H1 (cell line): ENCODE results near the gene SLC2A8. TPM values are rescaled to one million over a fixed set of nuclear protein-coding genes. Genes with fewer than 3 reads are reported as not detected.

Source experiments
- CTCF ChIA-PET: fragments of 300-600 bp; sonication (Branson Sonifier 250); formaldehyde crosslinking; loops from one replicate; lab custom pipeline; 2021; ENCODE audit not compliant: partially characterized antibody; lab: Charles Lee
- POLR2A ChIA-PET: fragments of 300-600 bp; sonication (Branson Sonifier 250); formaldehyde crosslinking; loops from one replicate; lab custom pipeline; 2021; ENCODE audit warnings: inconsistent platforms; ENCODE audit not compliant: partially characterized antibody; lab: Charles Lee
- DNase-seq, 2 experiments: peaks; one replicate each; pipeline versions ENCODE4 v3.0.0 to v3.0.0-alpha.2; 2010 to 2022; ENCODE audit warnings: low spot score in 2 of 2, low read depth in 1 of 2, mixed read lengths in 1 of 2
- FAIRE-seq: peaks from 2 replicates; lab custom pipeline; 2011; peaks lifted over from hg19 to GRCh38; lab: Jason Lieb, UNC
- H2AFZ ChIP-seq: 2 replicates; pipeline ENCODE4 v1.8.1; 2012; ENCODE audit warnings: low read length, inconsistent platforms
- H2AK5ac ChIP-seq: 2 replicates; pipeline ENCODE4 v1.6.1; 2013; ENCODE audit warnings: low read depth, low read length
- H2BK120ac ChIP-seq: replicated peaks from 2 replicates; pipeline ENCODE3; 2013; ENCODE audit warnings: low read depth, low read length, inconsistent platforms
- H2BK12ac ChIP-seq: 2 replicates; pipeline ENCODE4 v1.6.1; 2013; ENCODE audit warnings: low read depth, low read length
- H2BK15ac ChIP-seq: 2 replicates; pipeline ENCODE4 v1.6.1; 2013; ENCODE audit warnings: low read length
- H2BK20ac ChIP-seq: 2 replicates; pipeline ENCODE4 v1.6.1; 2013; ENCODE audit warnings: low read length
- H2BK5ac ChIP-seq: 2 replicates; pipeline ENCODE4 v1.6.1; 2013; ENCODE audit warnings: low read depth, low read length
- H3K14ac ChIP-seq: 2 replicates; pipeline ENCODE4 v1.6.1; 2013; ENCODE audit warnings: inconsistent platforms; ENCODE audit not compliant: insufficient read length
- H3K18ac ChIP-seq: 2 replicates; pipeline ENCODE4 v1.6.1; 2013; ENCODE audit warnings: low read length; ENCODE audit errors: extremely low read depth
- H3K23ac ChIP-seq: 2 replicates; pipeline ENCODE4 v1.6.1; 2013; ENCODE audit warnings: inconsistent platforms; ENCODE audit not compliant: insufficient read length
- H3K23me2 ChIP-seq: 2 replicates; pipeline ENCODE4 v1.6.1; 2013; ENCODE audit warnings: low read depth, low read length
- H3K27ac ChIP-seq: 2 replicates; pipeline ENCODE4 v1.6.1; 2011; ENCODE audit warnings: low read depth, low read length, inconsistent platforms
- H3K27me3 ChIP-seq, 4 experiments: replicated peaks in 1 of 4; 1 replicate in 1 of 4; 2 replicates in 3 of 4; pipeline versions ENCODE4 v1.6.1 to v1.8.1; 2011 to 2013; ENCODE audit warnings: low read length in 3 of 4, mild to moderate bottlenecking in 3 of 4, inconsistent platforms in 2 of 4, mixed read lengths in 2 of 4, moderate library complexity in 1 of 4; ENCODE audit not compliant: control insufficient read depth in 3 of 4, insufficient read depth in 3 of 4; ENCODE audit errors: extremely low read depth in 1 of 4
- H3K36me3 ChIP-seq, 4 experiments: 2 replicates each; pipeline versions ENCODE4 v1.6.1 to v1.8.1; 2011 to 2013; ENCODE audit warnings: mild to moderate bottlenecking in 4 of 4, low read length in 3 of 4, moderate library complexity in 2 of 4, control low read depth in 1 of 4, inconsistent platforms in 1 of 4; ENCODE audit not compliant: insufficient read depth in 4 of 4, control insufficient read depth in 2 of 4
- H3K4ac ChIP-seq: replicated peaks from 2 replicates; pipeline ENCODE3; 2013; ENCODE audit warnings: low read length, low read depth, mixed read lengths, inconsistent platforms; ENCODE audit not compliant: insufficient read length
- H3K4me1 ChIP-seq, 4 experiments: replicated peaks in 1 of 4; 1 replicate in 1 of 4; 2 replicates in 3 of 4; pipeline versions ENCODE4 v1.6.1 to v1.8.1; 2011 to 2013; ENCODE audit warnings: low read length in 3 of 4, inconsistent platforms in 2 of 4, mixed read lengths in 1 of 4; ENCODE audit not compliant: insufficient read depth in 4 of 4, control insufficient read depth in 3 of 4
- H3K4me2 ChIP-seq, 2 experiments: 2 replicates each; pipeline versions ENCODE4 v1.6.1 to v1.8.1; 2011 to 2013; ENCODE audit warnings: low read depth in 2 of 2, low read length in 2 of 2, control low read depth in 1 of 2, inconsistent platforms in 1 of 2, mild to moderate bottlenecking in 1 of 2; ENCODE audit not compliant: insufficient read depth in 1 of 2
- H3K4me3 ChIP-seq, 4 experiments: fragments of 200-600, 300-600 bp in 1 of 4; sonication (generic), shearing (Covaris generic), sonication (Bioruptor Twin) in 1 of 4; 2 replicates each; pipeline versions ENCODE4 v1.5.1 to v1.8.1; 2011 to 2016; ENCODE audit warnings: low read length in 4 of 4, low read depth in 3 of 4, control low read depth in 2 of 4, inconsistent platforms in 2 of 4, mild to moderate bottlenecking in 2 of 4, mixed read lengths in 1 of 4, moderate library complexity in 1 of 4; ENCODE audit not compliant: insufficient read depth in 2 of 4; ENCODE audit errors: extremely low read depth in 1 of 4
- H3K56ac ChIP-seq: replicated peaks from 2 replicates; pipeline ENCODE3; 2013; ENCODE audit warnings: low read depth, mild to moderate bottlenecking, mixed read lengths, low read length, inconsistent platforms; ENCODE audit not compliant: insufficient read length
- H3K79me1 ChIP-seq: 2 replicates; pipeline ENCODE4 v1.6.1; 2013; ENCODE audit warnings: low read depth, low read length, control low read depth
- H3K79me2 ChIP-seq, 2 experiments: 2 replicates each; pipeline versions ENCODE4 v1.6.1 to v1.8.1; 2012 to 2013; ENCODE audit warnings: low read length in 2 of 2, mild to moderate bottlenecking in 2 of 2, inconsistent platforms in 1 of 2; ENCODE audit not compliant: insufficient read depth in 2 of 2, control insufficient read depth in 1 of 2
- H3K9ac ChIP-seq, 4 experiments: replicated peaks in 1 of 4; 1 replicate in 1 of 4; 2 replicates in 3 of 4; pipeline versions ENCODE4 v1.6.1 to v1.8.1; 2011 to 2013; ENCODE audit warnings: low read depth in 3 of 4, low read length in 3 of 4, control low read depth in 2 of 4, mild to moderate bottlenecking in 2 of 4, moderate library complexity in 2 of 4, inconsistent platforms in 1 of 4; ENCODE audit errors: extremely low read depth in 1 of 4
- H3K9me3 ChIP-seq, 2 experiments: 2 replicates each; pipeline versions ENCODE4 v1.6.1 to v1.8.1; 2012 to 2013; ENCODE audit warnings: mild to moderate bottlenecking in 2 of 2, moderate library complexity in 2 of 2, control low read depth in 1 of 2, inconsistent platforms in 1 of 2, low read depth in 1 of 2, low read length in 1 of 2, mixed read lengths in 1 of 2; ENCODE audit not compliant: insufficient read depth in 2 of 2
- H4K20me1 ChIP-seq, 2 experiments: replicated peaks in 1 of 2; 2 replicates each; pipeline versions ENCODE3 to v1.8.1; 2011 to 2013; ENCODE audit warnings: inconsistent platforms in 2 of 2, low read length in 2 of 2, mild to moderate bottlenecking in 1 of 2; ENCODE audit not compliant: insufficient read depth in 2 of 2, control insufficient read depth in 1 of 2
- H4K5ac ChIP-seq: 2 replicates; pipeline ENCODE4 v1.6.1; 2013; ENCODE audit warnings: low read length, low read depth, mixed read lengths, inconsistent platforms; ENCODE audit not compliant: insufficient read length
- H4K8ac ChIP-seq: 2 replicates; pipeline ENCODE4 v1.8.0; 2013; ENCODE audit warnings: mild to moderate bottlenecking, moderate library complexity, low read length, inconsistent platforms; ENCODE audit not compliant: insufficient read depth; ENCODE audit errors: extremely low read depth
- H4K91ac ChIP-seq: replicated peaks from 2 replicates; pipeline ENCODE3; 2013; ENCODE audit warnings: low read length, mixed read lengths, inconsistent platforms; ENCODE audit not compliant: insufficient read length
- CBX8 ChIP-seq: fragments of 300-800, 300-1000 bp; sonication (generic); IDR thresholded peaks from 2 replicates; pipeline ENCODE4 v1.7.1; 2016; ENCODE audit warnings: low read depth, low read length, borderline replicate concordance
- CEBPB ChIP-seq: IDR thresholded peaks from 2 replicates; pipeline ENCODE4 v1.6.1; 2012; ENCODE audit warnings: low read depth, low read length
- EZH2 ChIP-seq: fragments of 200-600 bp; sonication (generic); IDR thresholded peaks from 2 replicates; pipeline ENCODE4 v1.7.1; 2012; ENCODE audit warnings: low read depth, mild to moderate bottlenecking, moderate library complexity, low read length, inconsistent platforms; ENCODE audit not compliant: severe bottlenecking
- JUN ChIP-seq: IDR thresholded peaks from 2 replicates; pipeline ENCODE4 v1.6.1; 2011; ENCODE audit warnings: low read depth, mild to moderate bottlenecking, improper control_type of control experiment, low read length
- KDM5A ChIP-seq: fragments of 200-600 bp; IDR thresholded peaks from 2 replicates; pipeline ENCODE4 v1.7.1; 2012; ENCODE audit warnings: mild to moderate bottlenecking, low read length, inconsistent platforms, mixed read lengths
- NRF1 ChIP-seq: IDR thresholded peaks from 2 replicates; pipeline ENCODE4 v1.6.1; 2011; ENCODE audit warnings: mild to moderate bottlenecking, low read depth, low read length, improper control_type of control experiment
- POLR2A ChIP-seq, 2 experiments: IDR thresholded peaks; 1 replicate in 1 of 2; 2 replicates in 1 of 2; pipeline ENCODE4 v1.6.1; 2011; ENCODE audit warnings: low read depth in 2 of 2, low read length in 2 of 2, mild to moderate bottlenecking in 2 of 2; ENCODE audit errors: control extremely low read depth in 1 of 2
- POLR2AphosphoS5 ChIP-seq: IDR thresholded peaks from 2 replicates; pipeline ENCODE4 v1.6.1; 2011; ENCODE audit warnings: low read depth, low read length
- RAD21 ChIP-seq, 2 experiments: IDR thresholded peaks in 1 of 2; conservative IDR thresholded peaks in 1 of 2; 2 replicates each; pipeline ENCODE4 v1.6.1; 2011; ENCODE audit warnings: low read depth in 2 of 2, low read length in 2 of 2, improper control_type of control experiment in 1 of 2, inconsistent platforms in 1 of 2, mild to moderate bottlenecking in 1 of 2, moderate library complexity in 1 of 2
- RBBP5 ChIP-seq: IDR thresholded peaks from 2 replicates; pipeline ENCODE4 v1.7.1; 2012; ENCODE audit warnings: low read depth, mild to moderate bottlenecking, inconsistent platforms, low read length, moderate library complexity, borderline replicate concordance
- SIRT6 ChIP-seq: IDR thresholded peaks from one replicate; pipeline ENCODE4 v1.7.1; 2012; ENCODE audit warnings: low read length, inconsistent platforms
- SP2 ChIP-seq: IDR thresholded peaks from 2 replicates; pipeline ENCODE4 v1.6.1; 2012; ENCODE audit warnings: mild to moderate bottlenecking, low read length, inconsistent platforms
- SRF ChIP-seq: IDR thresholded peaks from 2 replicates; pipeline ENCODE4 v1.6.1; 2011; ENCODE audit warnings: mild to moderate bottlenecking, low read depth, low read length, moderate library complexity
- WGBS, 2 experiments: shearing (Covaris generic) in 1 of 2; methylation state at CpG; one replicate each; pipeline versions ENCODE4 v1.1.6 to v1.1.7; 2013 to 2015; ENCODE audit warnings: low lambda C conversion rate in 2 of 2, mixed read lengths in 2 of 2, inconsistent platforms in 1 of 2, low coverage in 1 of 2, missing lambda C conversion rate in 1 of 2; ENCODE audit not compliant: insufficient replicate concordance in 2 of 2, insufficient coverage in 1 of 2, insufficient read length in 1 of 2; ENCODE audit errors: extremely low coverage in 1 of 2, missing lambda C conversion rate in 1 of 2; 5-methylcytosine and 5-hydroxymethylcytosine counted together
- polyA plus RNA-seq, 7 experiments: library from polyadenylated mRNA; depleted of rRNA in 3 of 7; stranded (reverse) in 5 of 7; unstranded in 2 of 7; fragments of >200 nt in 5 of 7; fragments of 200-250 nt in 2 of 7; gene quantifications; 1 replicate in 5 of 7; 2 replicates in 1 of 7; 4 replicates in 1 of 7; pipeline versions ENCODE4 v1.2.1 to v1.2.3, GENCODE V29; 2011 to 2013; ENCODE audit warnings: missing spikeins in 2 of 7, mixed read lengths in 2 of 7
- total RNA-seq: library from RNA; stranded (reverse); fragmentation: NEBNext Ultra II Directional; extraction: Animal tissue kit (Norgen Biotek cat#: 25700); gene quantifications from 2 replicates; pipeline ENCODE4 v1.2.1, GENCODE V29; 2021

Gene SLC2A8
- total and polyA plus RNA-seq, 2 of the 8 experiments (the other 6 are each of a cell fraction or from before 2014, with no cell fraction given) = 24.6 to 36.4 TPM

GRCh38 chr9:127449332-127449966, 52.5 kb downstream of the SLC2A8 start:
- Histone ChIP-seq H3K4ac (no peak overlapping the region), H2BK120ac (no peak overlapping the region), H3K36me3 (peaks cover 36 to 63% (median 49%) of the 10 kb centered on the region in 4 experiments), H3K27ac (peak overlapping the region; percentile 56), H3K23me2 (peaks cover 19% of the 10 kb centered on the region), H3K79me1 (peaks cover 7% of the 10 kb centered on the region; the same call in 1 of the 2 replicates), H3K18ac (no peak overlapping the region), H4K20me1 (peaks cover 20 to 27% of the 10 kb centered on the region in 2 experiments), H3K14ac (no peak overlapping the region), H3K23ac (no peak overlapping the region), H3K79me2 (peaks cover 17 to 38% of the 10 kb centered on the region in 2 experiments), H3K4me1 (peaks cover 0 to 6% (median 4%) of the 10 kb centered on the region in 4 experiments; a peak in 4 of 7 replicates), H2BK15ac (no peak overlapping the region), H2BK5ac (peak overlapping the region; percentile 73; the same call in 1 of the 2 replicates), H3K56ac (no peak overlapping the region), H4K5ac (no peak overlapping the region), H3K9ac (peak overlapping the region; percentile 92 to 99 (median 98)), H2AK5ac (no peak overlapping the region), H3K27me3 (no peaks in the 10 kb centered on the region), H3K9me3 (0 out of 4 replicates have a peak, but pooled peaks cover 0 to 1% of the 10 kb centered on the region in 2 experiments), H4K8ac (no peak overlapping the region), H2BK12ac (no peak overlapping the region), H4K91ac (no peak overlapping the region), H2AFZ (no peak overlapping the region), H3K4me3 (peak overlapping the region; percentile 85 to 99 (median 88)), H3K4me2 (peak overlapping the region; percentile 95 to 100), H2BK20ac (no peak overlapping the region)
- DNase-seq (no peak), FAIRE-seq (no peak)
- 66% methylated on average over 5 of the region's 5 CpGs; no CpG with 5 or more reads in 1 of the 2 experiments for WGBS, 2 experiments
- POLR2A ChIA-PET = interaction anchor here (0.7 to 9.0 kb wide), 30 partner anchors 9 to 474 kb away, joined by 3 to 125 read pairs (median 6); partner anchors contain the start of genes SLC2A8, TTC16 and ZNF79
- CTCF ChIA-PET = interaction anchor here (1.2 kb wide), 1 partner anchor 78 kb away, joined by 3 read pairs; no protein-coding TSS in a partner anchor
- TF ChIP-seq CEBPB (no peak), SP2 (no peak), JUN (no peak), SIRT6 (no peak), RBBP5 (no peak), KDM5A (no peak), EZH2 (no peak), POLR2A (IDR thresholded peaks at IDR 0.05; ENCODE audit: control extremely low read depth in 1 of 2, low read depth in 2 of 2, low read length in 2 of 2) (peak in 1 of 2 experiments; percentile 65; a peak in 1 of 3 replicates), POLR2AphosphoS5 (peak; percentile 19; the same call in 1 of the 2 replicates), CBX8 (no peak), SRF (no peak), RAD21 (IDR thresholded peaks at IDR 0.05 in 1 of 2, conservative IDR thresholded peaks at IDR 0.05 in 1 of 2; ENCODE audit: low read depth in 2 of 2, low read length in 2 of 2) (no peak), NRF1 (no peak)
